ENCODE results near the gene KIF6.
"Not testable (repeated sequence)": the region's sequence is repeated elsewhere in the genome, so short reads cannot be mapped to it uniquely, and the experiment has no call there.

Gene KIF6

DNA sequence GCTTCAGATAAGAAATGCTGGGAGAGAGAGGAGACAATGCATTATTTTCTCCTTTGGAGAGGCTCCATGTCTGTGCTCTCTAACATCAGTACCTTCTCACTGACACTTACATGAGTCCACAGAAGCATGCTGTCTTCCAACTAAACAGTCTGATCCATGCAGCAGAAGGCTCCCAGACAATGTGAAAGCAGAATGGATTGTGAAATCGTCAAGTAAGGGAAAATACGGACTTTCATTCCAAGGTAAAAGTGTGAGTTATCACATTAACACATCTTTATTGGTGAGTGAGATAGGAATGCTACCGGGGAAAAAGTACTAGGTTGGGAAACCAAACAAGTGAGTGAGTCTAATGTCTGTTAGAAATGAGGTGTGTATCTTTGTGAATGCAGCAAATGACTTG lies 235.1 kb downstream of the KIF6 start:
- DNase-seq (ENCODE audit: extremely low read depth, low read depth), result no peak
- TF ChIP-seq, protein P1, sequence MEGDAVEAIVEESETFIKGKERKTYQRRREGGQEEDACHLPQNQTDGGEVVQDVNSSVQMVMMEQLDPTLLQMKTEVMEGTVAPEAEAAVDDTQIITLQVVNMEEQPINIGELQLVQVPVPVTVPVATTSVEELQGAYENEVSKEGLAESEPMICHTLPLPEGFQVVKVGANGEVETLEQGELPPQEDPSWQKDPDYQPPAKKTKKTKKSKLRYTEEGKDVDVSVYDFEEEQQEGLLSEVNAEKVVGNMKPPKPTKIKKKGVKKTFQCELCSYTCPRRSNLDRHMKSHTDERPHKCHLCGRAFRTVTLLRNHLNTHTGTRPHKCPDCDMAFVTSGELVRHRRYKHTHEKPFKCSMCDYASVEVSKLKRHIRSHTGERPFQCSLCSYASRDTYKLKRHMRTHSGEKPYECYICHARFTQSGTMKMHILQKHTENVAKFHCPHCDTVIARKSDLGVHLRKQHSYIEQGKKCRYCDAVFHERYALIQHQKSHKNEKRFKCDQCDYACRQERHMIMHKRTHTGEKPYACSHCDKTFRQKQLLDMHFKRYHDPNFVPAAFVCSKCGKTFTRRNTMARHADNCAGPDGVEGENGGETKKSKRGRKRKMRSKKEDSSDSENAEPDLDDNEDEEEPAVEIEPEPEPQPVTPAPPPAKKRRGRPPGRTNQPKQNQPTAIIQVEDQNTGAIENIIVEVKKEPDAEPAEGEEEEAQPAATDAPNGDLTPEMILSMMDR (IDR thresholded peaks at IDR 0.05; ENCODE audit: low read depth, low read length), result no peak

DNA sequence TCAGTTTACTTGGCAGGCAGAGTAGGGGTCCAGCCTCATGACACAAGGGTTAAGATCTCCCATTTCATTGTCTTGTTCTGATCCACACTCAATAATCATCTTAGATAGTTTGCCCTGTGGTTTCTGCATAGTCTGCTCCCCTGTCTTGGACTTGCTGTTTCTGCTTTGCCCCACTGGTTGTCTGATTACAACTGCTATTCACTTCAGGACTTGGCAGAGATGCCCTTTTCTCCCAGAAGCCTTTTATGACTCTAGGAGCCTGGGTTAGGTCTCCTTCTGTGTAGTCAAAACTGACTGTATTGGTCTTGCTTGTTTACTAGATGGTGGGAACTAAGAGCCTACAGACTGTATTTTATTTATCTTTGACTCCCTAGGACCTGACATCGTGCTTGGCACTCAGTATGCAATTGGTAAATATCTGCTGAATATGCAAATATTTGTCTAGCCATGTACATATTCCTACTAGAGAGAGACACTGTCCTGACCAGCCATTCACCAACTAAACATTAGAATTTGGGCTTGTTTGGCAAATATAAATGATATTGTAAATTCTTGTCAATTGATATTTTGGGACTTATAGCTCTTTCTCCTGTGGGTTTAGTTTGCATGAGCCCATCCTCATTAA lies 236.8 kb downstream of the KIF6 start:
- TF ChIP-seq, protein P1 (IDR thresholded peaks at IDR 0.05; ENCODE audit: low read depth, low read length), result no peak
- DNase-seq (ENCODE audit: extremely low read depth, low read depth), result no peak

DNA sequence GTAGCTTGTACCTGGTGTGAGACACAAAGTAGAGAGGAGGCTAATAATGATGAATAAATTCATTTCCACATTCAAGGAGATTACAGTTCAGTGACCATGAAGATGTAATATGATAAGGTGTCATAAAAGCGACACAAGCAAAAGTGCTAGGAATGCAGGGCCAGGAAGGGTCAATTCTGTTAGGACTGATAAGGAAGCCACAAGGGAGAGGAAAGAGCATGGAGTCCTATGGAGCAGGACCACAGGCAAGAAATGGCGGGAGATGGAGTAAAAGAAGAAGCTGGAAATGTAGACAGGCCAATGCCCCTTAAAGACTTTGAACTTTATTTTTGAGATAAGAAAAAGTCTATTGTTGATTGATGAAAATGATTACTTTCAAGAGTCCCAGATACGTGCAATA lies 240.9 kb downstream of the KIF6 start:
- TF ChIP-seq, protein P1 (IDR thresholded peaks at IDR 0.05; ENCODE audit: low read depth, low read length), result no peak
- DNase-seq (ENCODE audit: extremely low read depth, low read depth), result no peak

DNA sequence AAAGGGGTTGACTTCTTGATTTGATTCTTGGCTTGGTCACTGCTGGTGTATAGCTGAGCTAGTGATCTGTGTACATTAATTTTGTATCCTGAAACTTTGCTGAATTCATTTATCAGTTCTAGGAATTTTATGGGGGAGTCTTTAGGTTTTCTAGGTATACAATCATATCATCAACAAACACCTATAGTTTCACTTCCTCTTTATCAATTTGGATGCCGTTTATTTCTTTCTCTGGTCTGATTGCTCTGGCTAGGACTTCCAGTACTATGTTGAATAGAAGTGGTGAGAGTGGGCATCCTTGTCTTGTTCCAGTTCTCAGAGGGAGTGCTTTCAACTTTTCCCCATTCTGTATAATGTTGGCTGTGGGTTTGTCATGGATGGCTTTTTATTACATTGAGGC lies 245.4 kb downstream of the KIF6 start:
- not testable (repeated sequence) for DNase-seq (ENCODE audit: extremely low read depth, low read depth)

DNA sequence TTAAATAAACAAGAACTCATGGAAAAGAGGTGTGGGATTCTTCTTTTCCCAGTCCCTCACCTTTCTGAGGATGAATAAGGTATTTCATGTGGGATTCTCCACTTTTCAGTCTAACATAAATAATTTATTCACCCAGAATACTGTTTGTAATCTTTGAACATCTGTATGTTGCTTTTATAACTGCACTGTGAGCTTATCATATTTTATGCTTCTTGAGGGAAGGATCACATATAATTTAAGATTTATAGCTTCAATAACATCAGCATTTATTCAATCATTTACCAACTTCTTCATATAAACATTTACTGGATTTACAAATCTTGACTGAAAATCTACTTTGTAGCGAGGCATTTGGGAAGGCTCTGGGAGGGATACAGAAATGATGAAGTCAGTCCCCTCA lies 248.5 kb downstream of the KIF6 start:
- TF ChIP-seq, protein P1 (IDR thresholded peaks at IDR 0.05; ENCODE audit: low read depth, low read length), result no peak
- no peak for DNase-seq (ENCODE audit: extremely low read depth, low read depth)

DNA sequence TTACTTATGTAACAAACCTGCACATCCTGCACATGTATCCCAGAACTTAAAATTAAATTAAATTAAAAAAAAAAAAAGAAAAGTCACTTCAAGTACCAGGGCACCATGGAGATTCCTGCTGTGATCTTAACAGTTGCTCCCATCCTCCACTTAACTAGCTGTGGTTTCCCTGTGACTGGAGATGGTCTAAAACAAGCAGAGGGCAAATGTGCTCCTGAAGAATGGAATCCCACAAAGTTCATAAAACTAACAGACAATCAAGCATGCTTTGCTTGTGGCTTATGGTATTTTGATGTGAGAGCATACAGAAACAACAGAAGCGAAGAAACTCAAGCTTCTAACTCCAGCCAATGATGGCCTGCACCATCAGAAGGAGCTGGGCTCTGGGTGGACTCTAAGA lies 249.1 kb downstream of the KIF6 start:
- no peak for DNase-seq (ENCODE audit: extremely low read depth, low read depth)
- TF ChIP-seq, protein P1 (IDR thresholded peaks at IDR 0.05; ENCODE audit: low read depth, low read length), result no peak

DNA sequence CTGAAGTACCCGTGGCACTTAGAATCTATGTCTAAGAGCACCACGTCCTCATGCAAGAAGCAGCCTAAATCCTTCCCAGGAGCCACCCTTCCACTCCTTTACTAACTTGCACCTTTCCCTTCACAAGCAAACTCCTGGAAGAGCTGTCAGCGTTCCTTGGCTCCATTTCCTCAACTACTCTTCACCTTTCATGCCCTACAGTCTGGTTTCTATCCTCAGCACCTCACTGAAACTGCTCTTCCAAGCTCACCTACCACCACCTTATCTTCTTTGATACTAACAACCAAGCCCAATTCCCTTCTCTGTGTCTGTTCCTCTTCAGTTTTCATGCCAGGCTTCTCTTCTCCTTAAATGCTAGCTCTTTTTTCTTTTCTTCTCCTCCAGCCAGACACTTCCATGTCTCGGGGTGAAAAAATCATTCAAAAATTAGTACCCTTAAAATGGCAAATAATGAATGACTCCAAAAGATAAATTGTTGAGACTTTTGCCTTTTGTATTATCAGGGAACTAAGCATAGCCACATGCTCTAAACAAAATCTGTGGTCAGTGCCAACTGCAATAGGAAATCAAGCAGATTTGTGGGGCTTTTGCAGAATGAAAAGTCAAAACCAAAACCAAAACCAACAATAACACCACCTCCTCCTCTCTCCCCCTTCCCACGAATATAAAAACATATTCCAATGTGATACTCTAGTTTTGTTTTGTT lies 253.1 kb downstream of the KIF6 start:
- no peak for DNase-seq (ENCODE audit: extremely low read depth, low read depth)
- TF ChIP-seq, protein P1 (IDR thresholded peaks at IDR 0.05; ENCODE audit: low read depth, low read length), result no peak

DNA sequence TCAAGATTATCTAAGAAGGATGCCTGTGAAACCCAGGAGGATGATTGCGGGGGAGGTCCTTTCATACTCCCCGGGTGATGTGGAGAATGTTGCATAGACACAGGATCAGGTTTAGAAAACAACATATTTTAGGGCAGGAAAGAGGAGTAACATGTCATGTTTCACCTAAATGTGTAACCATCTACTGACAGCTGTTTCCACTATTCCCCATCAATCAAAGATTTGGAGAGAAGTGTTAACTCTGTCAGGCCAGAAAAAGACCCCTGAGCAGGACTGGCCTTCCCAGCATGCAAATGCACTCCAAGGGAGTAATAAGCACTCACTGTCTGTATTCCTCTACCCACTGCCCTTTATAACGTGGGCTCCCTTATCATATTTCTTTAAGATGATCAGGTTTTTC lies 254.7 kb downstream of the KIF6 start:
- TF ChIP-seq, protein P1 (IDR thresholded peaks at IDR 0.05; ENCODE audit: low read depth, low read length), result no peak
- DNase-seq (ENCODE audit: extremely low read depth, low read depth), result no peak

Measured in AG09319 (cell line).